Central memory CD4-positive, alpha-beta T cell (primary cell): ENCODE measurements around the gene OPTC.
A peak's percentile ranks its signal among the peaks of the same experiment; 100 is the strongest.
"Not testable (repeated sequence)": the region's sequence is repeated elsewhere in the genome, so short reads cannot be mapped to it uniquely, and the experiment has no call there.

Source experiments
- DNase-seq: peaks from one replicate; pipeline ENCODE4 v3.0.0; 2022

OPTC gene

GRCh38 chr1:203465948-203466347 is 28.0 kb upstream of the OPTC start:
- no peak for DNase-seq

- DNase-seq: not testable (repeated sequence)
Measured at GRCh38 chr1:203466906-203467549, 26.9 kb upstream of the OPTC start.

GRCh38 chr1:203467550-203467921 is 26.4 kb upstream of the OPTC start:
- DNase-seq: no peak

GRCh38 chr1:203468326-203468725 is 25.6 kb upstream of the OPTC start:
- no peak for DNase-seq

- no peak for DNase-seq
Measured at GRCh38 chr1:203470240-203470639, 23.7 kb upstream of the OPTC start.

GRCh38 chr1:203471841-203472240 is 22.1 kb upstream of the OPTC start:
- no peak for DNase-seq

GRCh38 chr1:203473281-203473680 is 20.7 kb upstream of the OPTC start:
- no peak for DNase-seq

GRCh38 chr1:203473781-203474305 is 20.1 kb upstream of the OPTC start:
- DNase-seq: no peak

GRCh38 chr1:203475012-203475981 is 18.7 kb upstream of the OPTC start, which contains the start of gene PRELP:
PRELP (plus strand) TSS chr1:203475806; CDS start chr1:203483185, 7,379 bp downstream.
- DNase-seq: no peak

- no peak for DNase-seq
Measured at GRCh38 chr1:203476216-203476814, 17.6 kb upstream of the OPTC start.

GRCh38 chr1:203477748-203478147 is 16.2 kb upstream of the OPTC start:
- no peak for DNase-seq

- DNase-seq: no peak
Measured at GRCh38 chr1:203478231-203478630, 15.7 kb upstream of the OPTC start.

GRCh38 chr1:203478986-203479385 is 15.0 kb upstream of the OPTC start:
- no peak for DNase-seq

GRCh38 chr1:203479646-203480045 is 14.3 kb upstream of the OPTC start:
- DNase-seq: no peak

- no peak for DNase-seq
Measured at GRCh38 chr1:203480084-203480483, 13.9 kb upstream of the OPTC start.

- peak; percentile 25 for DNase-seq
Measured at GRCh38 chr1:203480525-203481084, 13.3 kb upstream of the OPTC start.

GRCh38 chr1:203481196-203481595 is 12.8 kb upstream of the OPTC start:
- DNase-seq: no peak

- DNase-seq: no peak
Measured at GRCh38 chr1:203486618-203487370, 7.2 kb upstream of the OPTC start.

GRCh38 chr1:203488539-203488938 is 5.4 kb upstream of the OPTC start:
- no peak for DNase-seq

- DNase-seq: no peak
Measured at GRCh38 chr1:203490607-203491006, 3.3 kb upstream of the OPTC start.

- DNase-seq: no peak
Measured at GRCh38 chr1:203491664-203492063, 2.3 kb upstream of the OPTC start.

- DNase-seq: no peak
Measured at GRCh38 chr1:203492082-203492747, 1.7 kb upstream of the OPTC start.
